ENCODE results near the gene NDUFS5.

DNA sequence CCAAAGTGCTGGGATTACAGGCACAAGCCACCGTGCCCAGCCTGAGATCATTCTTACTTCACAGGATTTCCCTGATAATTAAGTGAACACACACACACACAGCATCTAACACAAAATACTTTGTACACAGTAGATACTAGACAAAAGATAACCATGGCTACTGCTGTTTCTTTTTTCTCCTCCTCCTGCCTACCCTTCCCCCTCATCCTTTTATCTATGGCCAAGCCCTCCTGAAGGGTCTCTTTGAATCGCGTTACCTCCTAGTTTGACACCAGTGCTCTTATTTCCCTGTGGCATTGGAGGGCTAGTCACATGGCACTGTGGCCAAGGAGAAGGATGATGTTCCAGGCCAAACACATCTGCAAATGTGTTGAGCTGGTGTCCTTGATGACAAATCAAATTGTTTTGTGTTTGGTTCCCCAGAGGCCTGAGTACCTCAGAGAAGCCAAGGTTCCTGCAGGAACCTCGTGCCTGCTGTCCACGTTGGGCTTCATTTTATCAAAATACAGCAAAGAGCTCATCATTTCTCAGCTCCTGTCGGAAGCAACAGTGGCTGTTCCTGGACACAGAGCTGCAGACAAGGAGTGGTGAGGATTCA lies 20.6 kb downstream of the NDUFS5 start:
- TF ChIP-seq POLR2A (IDR thresholded peaks at IDR 0.05) = no peak
- TF ChIP-seq CTCF (IDR thresholded peaks at IDR 0.05) = no peak

Measured in breast epithelium (tissue), 3 donors.